HepG2 (cell line): ENCODE data around the gene HIC1. TPM values are rescaled to one million over a fixed set of nuclear protein-coding genes. Genes with fewer than 3 reads are reported as not detected.

Experiments
- AGO2 ChIP-seq: fragments of 200-400 bp; formaldehyde crosslinking; optimal IDR thresholded peaks from 2 replicates; pipeline ENCODE3; 2017; ENCODE audit warnings: mild to moderate bottlenecking, low read depth, low read length, moderate library complexity
- CREB1 ChIP-seq, 2 experiments: fragments of 450-650 bp in 1 of 2; IDR thresholded peaks; 2 replicates each; pipeline ENCODE4 v1.6.1; 2016 to 2017; ENCODE audit warnings: control low read depth in 1 of 2, mild to moderate bottlenecking in 1 of 2, missing compliant biosample characterization in 1 of 2, missing genetic modification characterization in 1 of 2
- EEA1 ChIP-seq: sonication (generic); formaldehyde crosslinking; IDR thresholded peaks from 2 replicates; pipeline ENCODE4 v1.5.1; 2020; ENCODE audit warnings: mild to moderate bottlenecking, missing genetic modification reagents, borderline replicate concordance
- FIP1L1 ChIP-seq: fragments of 200-400 bp; formaldehyde crosslinking; IDR thresholded peaks from 2 replicates; pipeline ENCODE4 v1.6.1; 2018; ENCODE audit warnings: low read depth, mild to moderate bottlenecking, low read length, moderate library complexity, borderline replicate concordance; ENCODE audit not compliant: insufficient read depth
- FOXO1 ChIP-seq: sonication (generic); formaldehyde crosslinking; IDR thresholded peaks from 2 replicates; pipeline ENCODE4 v1.4.0; 2020; ENCODE audit warnings: missing genetic modification reagents
- GABPA ChIP-seq, 2 experiments: IDR thresholded peaks; 2 replicates each; pipeline ENCODE4 v1.6.1; 2011 to 2016; ENCODE audit warnings: low read depth in 2 of 2, low read length in 1 of 2, missing biosample characterization in 1 of 2, missing genetic modification characterization in 1 of 2
- GTF3A ChIP-seq: sonication (generic); formaldehyde crosslinking; conservative IDR thresholded peaks from 2 replicates; pipeline ENCODE4 v1.4.0; 2020; ENCODE audit warnings: mild to moderate bottlenecking, missing genetic modification reagents
- HCFC1 ChIP-seq: fragments of 150-350 bp; IDR thresholded peaks from 2 replicates; pipeline ENCODE4 v1.6.1; 2014; ENCODE audit warnings: low read depth, low read length
- KDM4B ChIP-seq: sonication (generic); formaldehyde crosslinking; IDR thresholded peaks from 2 replicates; pipeline ENCODE4 v1.4.0; 2020; ENCODE audit warnings: missing genetic modification reagents
- KLF11 ChIP-seq: IDR thresholded peaks from 2 replicates; pipeline ENCODE4 v1.6.1; 2016; ENCODE audit warnings: missing compliant biosample characterization
- MIER2 ChIP-seq: IDR thresholded peaks from 2 replicates; pipeline ENCODE4 v1.6.1; 2016; ENCODE audit warnings: missing biosample characterization, missing genetic modification reagents
- REPIN1 ChIP-seq: sonication (generic); formaldehyde crosslinking; IDR thresholded peaks from 2 replicates; pipeline ENCODE4 v1.8.0; 2022; ENCODE audit warnings: missing genetic modification reagents, low read depth, mild to moderate bottlenecking, borderline replicate concordance
- SRY ChIP-seq: sonication (generic); formaldehyde crosslinking; IDR thresholded peaks from 2 replicates; pipeline ENCODE4 v1.8.0; 2022; ENCODE audit warnings: mild to moderate bottlenecking, missing genetic modification reagents
- TP53 ChIP-seq: sonication (generic); formaldehyde crosslinking; conservative IDR thresholded peaks from 2 replicates; pipeline ENCODE4 v1.4.0; 2020; ENCODE audit warnings: missing genetic modification reagents
- ZNF614 ChIP-seq: IDR thresholded peaks from 2 replicates; pipeline ENCODE4 v1.6.1; 2018; ENCODE audit warnings: missing biosample characterization, missing genetic modification reagents, inconsistent platforms, borderline replicate concordance
- ZNF724P ChIP-seq: sonication (generic); formaldehyde crosslinking; IDR thresholded peaks from 2 replicates; pipeline ENCODE4 v1.8.0; 2022; ENCODE audit warnings: missing genetic modification reagents, borderline replicate concordance
- ZZZ3 ChIP-seq: sonication (generic); formaldehyde crosslinking; IDR thresholded peaks from 2 replicates; pipeline ENCODE4 v1.4.0; 2020; ENCODE audit warnings: missing genetic modification reagents, mild to moderate bottlenecking, borderline replicate concordance
- polyA plus RNA-seq, 8 experiments: library from polyadenylated mRNA; depleted of rRNA in 3 of 8; stranded (reverse) in 7 of 8; unstranded in 1 of 8; fragments of >200 nt; fragmentation: Illumina TruSeq in 4 of 8; extraction: Trizol in 4 of 8; gene quantifications; 2 replicates each; pipeline versions ENCODE4 v1.2.1 to v1.2.3, GENCODE V29; 2011 to 2016; ENCODE audit warnings: low read depth in 4 of 8, missing spikeins in 1 of 8, mixed read lengths in 1 of 8; ENCODE audit not compliant: insufficient read depth in 1 of 8
- total RNA-seq, 5 experiments: library from RNA; depleted of rRNA; stranded (reverse); fragments of >200 nt; fragmentation: Illumina TruSeq; extraction: Trizol; gene quantifications; 2 replicates each; pipeline ENCODE4 v1.2.3, GENCODE V29; 2016; ENCODE audit warnings: low read depth in 1 of 5
- TF ChIP-seq, protein P1 (sequence below): sonication (generic); formaldehyde crosslinking; IDR thresholded peaks from 2 replicates; pipeline ENCODE4 v1.4.0; 2020; ENCODE audit warnings: low read depth, mild to moderate bottlenecking, missing genetic modification reagents
- TF ChIP-seq, protein P2 (sequence below): sonication (generic); formaldehyde crosslinking; IDR thresholded peaks from 2 replicates; pipeline ENCODE4 v1.5.0; 2020; ENCODE audit warnings: missing genetic modification reagents, mild to moderate bottlenecking, borderline replicate concordance
- TF ChIP-seq, protein P3 (sequence below): sonication (generic); formaldehyde crosslinking; IDR thresholded peaks from 2 replicates; pipeline ENCODE4 v1.4.0; 2020; ENCODE audit warnings: missing genetic modification reagents

The HIC1 gene
- total and polyA plus RNA-seq, 2 of the 13 experiments (the other 11 are each of a cell fraction or from before 2014, with no cell fraction given): 0.04 to 0.31 TPM

DNA sequence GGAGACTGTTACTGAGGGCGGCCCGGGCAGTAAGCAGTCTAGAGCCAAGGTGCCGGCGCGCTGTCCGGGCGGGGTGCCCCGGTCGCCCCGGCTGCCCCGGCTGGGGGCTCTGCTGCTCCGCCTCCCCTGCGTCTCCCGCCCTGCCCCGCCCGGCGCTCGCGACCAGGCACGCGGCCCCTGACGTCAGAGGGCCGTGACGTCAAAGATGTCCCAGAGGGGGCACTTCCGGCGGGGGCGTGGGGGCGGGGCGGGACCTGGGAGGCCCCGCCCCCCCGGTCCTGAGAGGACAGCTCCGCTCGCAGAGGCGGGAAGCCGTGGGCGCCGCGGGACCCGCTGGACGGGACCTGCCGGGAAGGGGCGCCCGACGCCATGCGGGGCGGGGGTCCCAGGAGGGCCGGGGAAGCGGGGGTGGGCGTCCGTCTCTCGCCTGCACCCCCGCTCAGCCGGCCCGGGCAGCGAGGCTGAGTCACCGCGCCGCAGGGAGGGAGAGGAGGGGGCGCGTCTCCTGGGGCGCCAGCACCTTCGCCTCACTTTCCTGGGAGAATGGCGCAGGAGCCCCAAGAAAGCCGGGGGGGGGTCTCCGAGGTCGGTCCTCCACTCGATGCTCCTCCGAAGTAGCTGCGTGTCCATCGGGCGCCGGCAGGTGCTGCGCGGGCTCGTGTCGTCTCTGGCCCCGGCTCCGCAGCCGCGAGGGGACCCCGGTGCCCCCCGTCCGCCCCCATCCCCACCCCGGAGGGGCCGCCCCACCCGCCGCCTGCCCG lies 4.4 kb upstream of the HIC1 start (continued):
- TF ChIP-seq, protein P1, sequence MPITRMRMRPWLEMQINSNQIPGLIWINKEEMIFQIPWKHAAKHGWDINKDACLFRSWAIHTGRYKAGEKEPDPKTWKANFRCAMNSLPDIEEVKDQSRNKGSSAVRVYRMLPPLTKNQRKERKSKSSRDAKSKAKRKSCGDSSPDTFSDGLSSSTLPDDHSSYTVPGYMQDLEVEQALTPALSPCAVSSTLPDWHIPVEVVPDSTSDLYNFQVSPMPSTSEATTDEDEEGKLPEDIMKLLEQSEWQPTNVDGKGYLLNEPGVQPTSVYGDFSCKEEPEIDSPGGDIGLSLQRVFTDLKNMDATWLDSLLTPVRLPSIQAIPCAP (CRISPR knock-in tag): no peak
- TF ChIP-seq FIP1L1: no peak
- no peak for TF ChIP-seq HCFC1
- no peak for TF ChIP-seq KLF11 (CRISPR knock-in tag)
- TF ChIP-seq MIER2: no peak; the same call in 1 of the 2 replicates
- TF ChIP-seq, protein P2, sequence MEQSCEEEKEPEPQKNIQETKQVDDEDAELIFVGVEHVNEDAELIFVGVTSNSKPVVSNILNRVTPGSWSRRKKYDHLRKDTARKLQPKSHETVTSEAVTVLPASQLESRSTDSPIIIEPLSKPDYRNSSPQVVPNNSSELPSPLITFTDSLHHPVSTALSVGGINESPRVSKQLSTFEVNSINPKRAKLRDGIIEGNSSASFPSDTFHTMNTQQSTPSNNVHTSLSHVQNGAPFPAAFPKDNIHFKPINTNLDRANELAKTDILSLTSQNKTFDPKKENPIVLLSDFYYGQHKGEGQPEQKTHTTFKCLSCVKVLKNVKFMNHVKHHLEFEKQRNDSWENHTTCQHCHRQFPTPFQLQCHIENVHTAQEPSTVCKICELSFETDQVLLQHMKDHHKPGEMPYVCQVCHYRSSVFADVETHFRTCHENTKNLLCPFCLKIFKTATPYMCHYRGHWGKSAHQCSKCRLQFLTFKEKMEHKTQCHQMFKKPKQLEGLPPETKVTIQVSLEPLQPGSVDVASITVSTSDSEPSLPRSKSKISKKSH (CRISPR knock-in tag): no peak
- TF ChIP-seq, protein P3, sequence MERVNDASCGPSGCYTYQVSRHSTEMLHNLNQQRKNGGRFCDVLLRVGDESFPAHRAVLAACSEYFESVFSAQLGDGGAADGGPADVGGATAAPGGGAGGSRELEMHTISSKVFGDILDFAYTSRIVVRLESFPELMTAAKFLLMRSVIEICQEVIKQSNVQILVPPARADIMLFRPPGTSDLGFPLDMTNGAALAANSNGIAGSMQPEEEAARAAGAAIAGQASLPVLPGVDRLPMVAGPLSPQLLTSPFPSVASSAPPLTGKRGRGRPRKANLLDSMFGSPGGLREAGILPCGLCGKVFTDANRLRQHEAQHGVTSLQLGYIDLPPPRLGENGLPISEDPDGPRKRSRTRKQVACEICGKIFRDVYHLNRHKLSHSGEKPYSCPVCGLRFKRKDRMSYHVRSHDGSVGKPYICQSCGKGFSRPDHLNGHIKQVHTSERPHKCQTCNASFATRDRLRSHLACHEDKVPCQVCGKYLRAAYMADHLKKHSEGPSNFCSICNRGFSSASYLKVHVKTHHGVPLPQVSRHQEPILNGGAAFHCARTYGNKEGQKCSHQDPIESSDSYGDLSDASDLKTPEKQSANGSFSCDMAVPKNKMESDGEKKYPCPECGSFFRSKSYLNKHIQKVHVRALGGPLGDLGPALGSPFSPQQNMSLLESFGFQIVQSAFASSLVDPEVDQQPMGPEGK: peak; percentile 33; the same call in 1 of the 2 replicates
- TF ChIP-seq GTF3A (CRISPR knock-in tag): no peak
- TF ChIP-seq KDM4B (CRISPR knock-in tag): no peak
- TF ChIP-seq ZNF724P (CRISPR knock-in tag): no peak
- TF ChIP-seq TP53 (CRISPR knock-in tag): no peak
- TF ChIP-seq SRY: no peak
- TF ChIP-seq ZNF614: no peak
- peak; percentile 51 for TF ChIP-seq GABPA (IDR thresholded peaks at IDR 0.05; ENCODE audit: low read depth, low read length)
- peak; percentile 70 for TF ChIP-seq GABPA (CRISPR knock-in tag; IDR thresholded peaks at IDR 0.05; ENCODE audit: low read depth)
- no peak for TF ChIP-seq REPIN1 (CRISPR knock-in tag)
- no peak for TF ChIP-seq AGO2
- TF ChIP-seq FOXO1 (CRISPR knock-in tag): peak; percentile 7; the same call in 1 of the 2 replicates
- TF ChIP-seq ZZZ3 (CRISPR knock-in tag): no peak
- peak; percentile 91 for TF ChIP-seq CREB1 (IDR thresholded peaks at IDR 0.05)
- TF ChIP-seq CREB1 (CRISPR knock-in tag; IDR thresholded peaks at IDR 0.05): no peak
- TF ChIP-seq EEA1: no peak
